HEK293 (cell line): ENCODE results near the gene CDON.

Experiments
- CTCF ChIA-PET: fragments of 350-600 bp; formaldehyde crosslinking; extraction: SDS; loops from one replicate; lab custom pipeline; 2021; ENCODE audit warnings: antibody characterized with exemption; lab: Yijun Ruan, JAX
- POLR2A ChIA-PET: fragments of 300-600 bp; formaldehyde crosslinking; extraction: SDS; loops from one replicate; lab custom pipeline; 2020; ENCODE audit warnings: antibody characterized with exemption, inconsistent platforms; lab: Yijun Ruan, JAX
- H3K27ac ChIP-seq: fragments of 200-500 bp; sonication (Bioruptor generic); 2 replicates; pipeline ENCODE4 v1.5.1; 2014; ENCODE audit warnings: low read depth, low read length, control low read depth, inconsistent platforms; ENCODE audit errors: extremely low read depth
- H3K36me3 ChIP-seq, 2 experiments: fragments of 200-500 bp in 1 of 2; sonication (Bioruptor generic) in 1 of 2; 1 replicate in 1 of 2; 2 replicates in 1 of 2; pipeline ENCODE4 v1.5.1; 2014 to 2017; ENCODE audit warnings: inconsistent platforms in 2 of 2, low read length in 2 of 2; ENCODE audit not compliant: control insufficient read depth in 2 of 2, insufficient read depth in 1 of 2
- H3K4me1 ChIP-seq: fragments of 200-500 bp; sonication (Bioruptor generic); 2 replicates; pipeline ENCODE4 v1.5.1; 2014; ENCODE audit warnings: mild to moderate bottlenecking, low read length, inconsistent platforms; ENCODE audit not compliant: control insufficient read depth, insufficient read depth
- H3K4me3 ChIP-seq: 2 replicates; pipeline ENCODE4 v1.5.1; 2011; ENCODE audit warnings: low read depth, mild to moderate bottlenecking, control low read depth, low read length, moderate library complexity
- H3K9me3 ChIP-seq: fragments of 200-500 bp; sonication (Bioruptor generic); 2 replicates; pipeline ENCODE4 v1.5.1; 2014; ENCODE audit warnings: low read depth, low read length, inconsistent platforms; ENCODE audit not compliant: control insufficient read depth, insufficient read depth
- EGR2 ChIP-seq: fragments of 450-650 bp; formaldehyde crosslinking; IDR thresholded peaks from 2 replicates; pipeline ENCODE4 v1.5.1; 2016; ENCODE audit warnings: low read depth, missing biosample characterization, missing genetic modification characterization
- KLF1 ChIP-seq: fragments of 450-650 bp; formaldehyde crosslinking; IDR thresholded peaks from 2 replicates; pipeline ENCODE4 v1.5.1; 2016; ENCODE audit warnings: missing biosample characterization, missing genetic modification characterization
- KLF7 ChIP-seq: fragments of 450-650 bp; formaldehyde crosslinking; IDR thresholded peaks from 2 replicates; pipeline ENCODE4 v1.5.1; 2016; ENCODE audit warnings: missing biosample characterization, missing genetic modification characterization, borderline replicate concordance
- SP2 ChIP-seq: fragments of 450-650 bp; formaldehyde crosslinking; IDR thresholded peaks from 2 replicates; pipeline ENCODE4 v1.5.1; 2016; ENCODE audit warnings: missing biosample characterization, missing genetic modification characterization
- TCF7L2 ChIP-seq: IDR thresholded peaks from 2 replicates; pipeline ENCODE4 v1.6.1; 2011; ENCODE audit warnings: low read depth, mild to moderate bottlenecking, inconsistent platforms, low read length, moderate library complexity, borderline replicate concordance
- ZBTB8A ChIP-seq: fragments of 450-650 bp; formaldehyde crosslinking; IDR thresholded peaks from 2 replicates; pipeline ENCODE4 v1.5.1; 2016; ENCODE audit warnings: missing biosample characterization, missing genetic modification characterization
- ZFP69B ChIP-seq: fragments of 450-650 bp; formaldehyde crosslinking; IDR thresholded peaks from 2 replicates; pipeline ENCODE4 v1.5.1; 2016; ENCODE audit warnings: missing biosample characterization, missing genetic modification characterization
- ZNF10 ChIP-seq: fragments of 450-650 bp; formaldehyde crosslinking; IDR thresholded peaks from 2 replicates; pipeline ENCODE4 v1.5.1; 2017; ENCODE audit warnings: missing biosample characterization, missing genetic modification characterization
- ZNF121 ChIP-seq: fragments of 450-650 bp; formaldehyde crosslinking; IDR thresholded peaks from 2 replicates; pipeline ENCODE4 v1.5.1; 2016; ENCODE audit warnings: missing biosample characterization, missing genetic modification characterization
- ZNF202 ChIP-seq: fragments of 450-650 bp; formaldehyde crosslinking; IDR thresholded peaks from 2 replicates; pipeline ENCODE4 v1.5.1; 2016; ENCODE audit warnings: missing biosample characterization, missing genetic modification characterization, borderline replicate concordance
- ZNF239 ChIP-seq: fragments of 450-650 bp; formaldehyde crosslinking; IDR thresholded peaks from 2 replicates; pipeline ENCODE4 v1.5.1; 2016; ENCODE audit warnings: missing biosample characterization, missing genetic modification characterization
- ZNF596 ChIP-seq: fragments of 450-650 bp; IDR thresholded peaks from 2 replicates; pipeline ENCODE4 v1.5.0; 2018; ENCODE audit warnings: missing biosample characterization, mild to moderate bottlenecking, missing genetic modification characterization, moderate library complexity
- ZNF777 ChIP-seq: fragments of 450-650 bp; formaldehyde crosslinking; IDR thresholded peaks from 2 replicates; pipeline ENCODE4 v1.5.1; 2017; ENCODE audit warnings: missing biosample characterization, missing genetic modification characterization, borderline replicate concordance
- ZSCAN30 ChIP-seq: fragments of 450-650 bp; IDR thresholded peaks from 2 replicates; pipeline ENCODE4 v1.5.1; 2018; ENCODE audit warnings: missing biosample characterization, mild to moderate bottlenecking, missing genetic modification characterization, moderate library complexity
- TF ChIP-seq, protein P1 (sequence below): fragments of 450-650 bp; formaldehyde crosslinking; IDR thresholded peaks from 2 replicates; pipeline ENCODE4 v1.5.1; 2016; ENCODE audit warnings: missing biosample characterization, missing genetic modification characterization
- TF ChIP-seq, protein P2 (sequence below): fragments of 450-650 bp; formaldehyde crosslinking; IDR thresholded peaks from 2 replicates; pipeline ENCODE4 v1.5.1; 2017; ENCODE audit warnings: missing biosample characterization, missing genetic modification characterization
- TF ChIP-seq, protein P3 (sequence below): fragments of 450-650 bp; formaldehyde crosslinking; IDR thresholded peaks from 2 replicates; pipeline ENCODE4 v1.5.1; 2017; ENCODE audit warnings: missing biosample characterization, missing genetic modification characterization
- TF ChIP-seq, protein P4 (sequence below): fragments of 450-650 bp; formaldehyde crosslinking; IDR thresholded peaks from 2 replicates; pipeline ENCODE4 v1.5.1; 2016; ENCODE audit warnings: missing biosample characterization, missing genetic modification characterization, low read depth

CDON gene

DNA sequence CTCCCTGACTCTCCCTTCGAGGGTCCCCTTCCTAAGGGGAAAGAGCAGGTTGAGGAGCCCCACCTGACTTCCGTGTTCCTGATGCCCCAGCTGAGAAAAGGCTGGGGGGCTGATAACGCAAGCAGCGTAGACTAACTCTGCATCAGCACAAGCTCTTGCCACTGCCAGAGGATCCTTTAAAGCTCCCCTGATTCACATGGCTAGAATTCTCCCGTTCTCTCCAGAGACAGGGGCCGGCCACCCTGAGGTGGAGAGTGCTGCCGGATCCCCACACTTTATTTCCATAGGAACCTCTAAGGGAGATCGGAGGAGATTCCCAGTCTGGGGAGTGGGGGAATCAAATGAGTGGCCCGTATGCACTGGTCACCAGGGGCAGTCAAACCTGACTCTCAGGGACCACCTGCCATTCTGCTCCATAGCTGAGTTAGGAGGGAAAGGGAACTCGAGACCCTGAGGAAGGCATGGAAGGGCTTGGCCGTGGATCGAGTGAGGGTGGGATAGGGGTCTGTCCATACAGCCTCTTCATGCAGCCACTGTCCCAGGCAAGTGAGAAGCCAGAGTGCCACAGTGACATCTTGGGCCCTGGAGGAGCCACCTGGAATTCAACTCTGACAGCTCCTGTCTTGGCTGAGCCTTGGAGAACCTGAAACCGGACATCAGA is 118.2 kb downstream of the CDON start:
- no peaks in the 10 kb centered on the region for H3K9me3 ChIP-seq
- H3K27ac ChIP-seq = no peak overlapping the region
- CTCF ChIA-PET = interaction anchor here (0.5 to 4.2 kb wide), 8 partner anchors 12 to 1151 kb away, joined by 3 to 34 read pairs (median 6); partner anchors contain the start of gene CDON
- H3K4me3 ChIP-seq = no peak overlapping the region
- H3K36me3 ChIP-seq = no peaks in the 10 kb centered on the region
- TF ChIP-seq TCF7L2 (no peak), ZFP69B (tag by site-specific recombination) (no peak), ZSCAN30 (tag by site-specific recombination) (no peak), KLF7 (tag by site-specific recombination) (no peak), KLF1 (tag by site-specific recombination) (no peak), ZNF596 (tag by site-specific recombination) (no peak), EGR2 (tag by site-specific recombination) (no peak), ZNF121 (tag by site-specific recombination) (no peak), SP2 (tag by site-specific recombination) (no peak), ZNF202 (tag by site-specific recombination) (no peak), ZNF777 (tag by site-specific recombination) (no peak), ZNF239 (tag by site-specific recombination) (no peak)
- TF ChIP-seq, protein P1, sequence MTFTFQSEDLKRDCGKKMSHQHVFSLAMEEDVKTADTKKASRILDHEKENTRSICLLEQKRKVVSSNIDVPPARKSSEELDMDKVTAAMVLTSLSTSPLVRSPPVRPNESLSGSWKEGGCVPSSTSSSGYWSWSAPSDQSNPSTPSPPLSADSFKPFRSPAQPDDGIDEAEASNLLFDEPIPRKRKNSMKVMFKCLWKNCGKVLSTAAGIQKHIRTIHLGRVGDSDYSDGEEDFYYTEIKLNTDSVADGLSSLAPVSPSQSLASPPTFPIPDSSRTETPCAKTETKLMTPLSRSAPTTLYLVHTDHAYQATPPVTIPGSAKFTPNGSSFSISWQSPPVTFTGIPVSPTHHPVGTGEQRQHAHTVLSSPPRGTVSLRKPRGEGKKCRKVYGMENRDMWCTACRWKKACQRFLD = no peak
- TF ChIP-seq, protein P2, sequence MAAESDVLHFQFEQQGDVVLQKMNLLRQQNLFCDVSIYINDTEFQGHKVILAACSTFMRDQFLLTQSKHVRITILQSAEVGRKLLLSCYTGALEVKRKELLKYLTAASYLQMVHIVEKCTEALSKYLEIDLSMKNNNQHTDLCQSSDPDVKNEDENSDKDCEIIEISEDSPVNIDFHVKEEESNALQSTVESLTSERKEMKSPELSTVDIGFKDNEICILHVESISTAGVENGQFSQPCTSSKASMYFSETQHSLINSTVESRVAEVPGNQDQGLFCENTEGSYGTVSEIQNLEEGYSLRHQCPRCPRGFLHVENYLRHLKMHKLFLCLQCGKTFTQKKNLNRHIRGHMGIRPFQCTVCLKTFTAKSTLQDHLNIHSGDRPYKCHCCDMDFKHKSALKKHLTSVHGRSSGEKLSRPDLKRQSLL (tag by site-specific recombination) = no peak
- TF ChIP-seq, protein P3, sequence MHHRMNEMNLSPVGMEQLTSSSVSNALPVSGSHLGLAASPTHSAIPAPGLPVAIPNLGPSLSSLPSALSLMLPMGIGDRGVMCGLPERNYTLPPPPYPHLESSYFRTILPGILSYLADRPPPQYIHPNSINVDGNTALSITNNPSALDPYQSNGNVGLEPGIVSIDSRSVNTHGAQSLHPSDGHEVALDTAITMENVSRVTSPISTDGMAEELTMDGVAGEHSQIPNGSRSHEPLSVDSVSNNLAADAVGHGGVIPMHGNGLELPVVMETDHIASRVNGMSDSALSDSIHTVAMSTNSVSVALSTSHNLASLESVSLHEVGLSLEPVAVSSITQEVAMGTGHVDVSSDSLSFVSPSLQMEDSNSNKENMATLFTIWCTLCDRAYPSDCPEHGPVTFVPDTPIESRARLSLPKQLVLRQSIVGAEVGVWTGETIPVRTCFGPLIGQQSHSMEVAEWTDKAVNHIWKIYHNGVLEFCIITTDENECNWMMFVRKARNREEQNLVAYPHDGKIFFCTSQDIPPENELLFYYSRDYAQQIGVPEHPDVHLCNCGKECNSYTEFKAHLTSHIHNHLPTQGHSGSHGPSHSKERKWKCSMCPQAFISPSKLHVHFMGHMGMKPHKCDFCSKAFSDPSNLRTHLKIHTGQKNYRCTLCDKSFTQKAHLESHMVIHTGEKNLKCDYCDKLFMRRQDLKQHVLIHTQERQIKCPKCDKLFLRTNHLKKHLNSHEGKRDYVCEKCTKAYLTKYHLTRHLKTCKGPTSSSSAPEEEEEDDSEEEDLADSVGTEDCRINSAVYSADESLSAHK (tag by site-specific recombination) = no peak
- TF ChIP-seq, protein P4, sequence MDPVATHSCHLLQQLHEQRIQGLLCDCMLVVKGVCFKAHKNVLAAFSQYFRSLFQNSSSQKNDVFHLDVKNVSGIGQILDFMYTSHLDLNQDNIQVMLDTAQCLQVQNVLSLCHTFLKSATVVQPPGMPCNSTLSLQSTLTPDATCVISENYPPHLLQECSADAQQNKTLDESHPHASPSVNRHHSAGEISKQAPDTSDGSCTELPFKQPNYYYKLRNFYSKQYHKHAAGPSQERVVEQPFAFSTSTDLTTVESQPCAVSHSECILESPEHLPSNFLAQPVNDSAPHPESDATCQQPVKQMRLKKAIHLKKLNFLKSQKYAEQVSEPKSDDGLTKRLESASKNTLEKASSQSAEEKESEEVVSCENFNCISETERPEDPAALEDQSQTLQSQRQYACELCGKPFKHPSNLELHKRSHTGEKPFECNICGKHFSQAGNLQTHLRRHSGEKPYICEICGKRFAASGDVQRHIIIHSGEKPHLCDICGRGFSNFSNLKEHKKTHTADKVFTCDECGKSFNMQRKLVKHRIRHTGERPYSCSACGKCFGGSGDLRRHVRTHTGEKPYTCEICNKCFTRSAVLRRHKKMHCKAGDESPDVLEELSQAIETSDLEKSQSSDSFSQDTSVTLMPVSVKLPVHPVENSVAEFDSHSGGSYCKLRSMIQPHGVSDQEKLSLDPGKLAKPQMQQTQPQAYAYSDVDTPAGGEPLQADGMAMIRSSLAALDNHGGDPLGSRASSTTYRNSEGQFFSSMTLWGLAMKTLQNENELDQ (tag by site-specific recombination) = no peak
- H3K4me1 ChIP-seq = no peaks in the 10 kb centered on the region
- POLR2A ChIA-PET = no interaction called here

DNA sequence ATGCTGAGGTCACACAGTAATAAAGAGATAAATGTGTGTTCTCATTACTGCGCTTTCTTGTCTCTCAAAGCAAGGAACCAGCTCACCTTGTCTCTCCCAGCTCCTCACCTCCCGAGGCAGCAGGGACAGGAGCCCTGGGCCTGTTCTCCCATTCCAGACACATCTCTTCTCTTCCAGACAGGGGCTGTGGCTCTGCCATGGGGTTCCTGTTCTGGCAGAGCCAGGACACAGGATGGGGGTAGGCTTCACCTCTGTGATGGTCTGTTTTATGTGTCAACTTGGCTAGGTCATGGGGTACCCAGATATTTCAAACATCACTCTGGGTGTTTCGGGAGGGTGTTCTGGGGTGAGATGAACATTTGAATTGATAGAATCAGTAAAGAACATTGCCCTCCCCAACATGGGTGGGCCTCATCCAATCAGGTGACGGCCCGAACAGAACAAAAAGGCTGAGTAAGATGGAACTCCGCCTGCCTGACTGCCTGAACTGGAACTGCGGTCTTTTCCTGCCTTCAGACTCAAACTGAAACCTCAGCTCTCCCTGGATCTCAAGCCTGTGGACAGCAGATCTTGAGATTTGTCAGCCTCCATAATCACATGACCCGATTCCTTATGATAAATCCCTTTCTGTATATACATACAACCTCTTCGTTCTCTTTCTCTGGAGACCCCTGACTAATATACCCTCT is 118.9 kb downstream of the CDON start:
- H3K4me1 ChIP-seq = no peaks in the 10 kb centered on the region
- H3K27ac ChIP-seq = no peak overlapping the region
- ChIA-PET CTCF (interaction anchor here (0.5 to 4.2 kb wide), 9 partner anchors 10 to 250 kb away, joined by 3 to 34 read pairs (median 8); partner anchors contain the start of gene CDON), POLR2A (interaction anchor here (2.0 kb wide), 1 partner anchor 118 kb away, joined by 5 read pairs; no protein-coding TSS in a partner anchor)
- TF ChIP-seq ZBTB8A (tag by site-specific recombination) = no peak
- TF ChIP-seq ZNF10 (tag by site-specific recombination) = peak; percentile 99
- no peaks in the 10 kb centered on the region for H3K36me3 ChIP-seq
- no peak overlapping the region for H3K4me3 ChIP-seq
- H3K9me3 ChIP-seq = no peaks in the 10 kb centered on the region
